SK-N-MC (cell line): ENCODE data around the gene PAN3.

Source experiments
- DNase-seq: peaks from one replicate; pipeline ENCODE4 v3.0.0-alpha.2; 2011; ENCODE audit warnings: low read depth, low spot score
- H3K27ac ChIP-seq: fragments of 200-600 bp; sonication (generic); 2 replicates; pipeline ENCODE4 v1.5.1; 2016; ENCODE audit warnings: mixed run types
- H3K36me3 ChIP-seq: fragments of 200-600 bp; sonication (generic); 2 replicates; pipeline ENCODE4 v1.6.1; 2017; ENCODE audit warnings: antibody characterized with exemption, low read length, mixed read lengths; ENCODE audit not compliant: insufficient read depth
- H3K4me3 ChIP-seq: fragments of 200-600 bp; sonication (generic); 2 replicates; pipeline ENCODE4 v1.5.1; 2016
- H3K9ac ChIP-seq: fragments of 200-600 bp; sonication (generic); 2 replicates; pipeline ENCODE4 v1.8.0; 2017; ENCODE audit warnings: mixed run types, mixed read lengths; ENCODE audit not compliant: insufficient read length
- H3K9me3 ChIP-seq: fragments of 200-600 bp; sonication (generic); 2 replicates; pipeline ENCODE4 v1.6.1; 2017; ENCODE audit warnings: low read depth, mild to moderate bottlenecking, antibody characterized with exemption, low read length, moderate library complexity, mixed read lengths
- EZH2 ChIP-seq: fragments of 200-600 bp; sonication (generic); IDR thresholded peaks from one replicate; pipeline ENCODE4 v1.6.1; 2017; ENCODE audit warnings: antibody characterized with exemption
- FOXP2 ChIP-seq: optimal IDR thresholded peaks from 2 replicates; pipeline ENCODE3; 2011; ENCODE audit warnings: mild to moderate bottlenecking, moderate library complexity; ENCODE audit not compliant: insufficient read depth; ENCODE audit errors: extremely low read length, control extremely low read depth
- POLR2AphosphoS5 ChIP-seq: IDR thresholded peaks from 2 replicates; pipeline ENCODE4 v1.6.1; 2012; ENCODE audit warnings: mild to moderate bottlenecking, low read depth, low read length, borderline replicate concordance

Gene PAN3

DNA sequence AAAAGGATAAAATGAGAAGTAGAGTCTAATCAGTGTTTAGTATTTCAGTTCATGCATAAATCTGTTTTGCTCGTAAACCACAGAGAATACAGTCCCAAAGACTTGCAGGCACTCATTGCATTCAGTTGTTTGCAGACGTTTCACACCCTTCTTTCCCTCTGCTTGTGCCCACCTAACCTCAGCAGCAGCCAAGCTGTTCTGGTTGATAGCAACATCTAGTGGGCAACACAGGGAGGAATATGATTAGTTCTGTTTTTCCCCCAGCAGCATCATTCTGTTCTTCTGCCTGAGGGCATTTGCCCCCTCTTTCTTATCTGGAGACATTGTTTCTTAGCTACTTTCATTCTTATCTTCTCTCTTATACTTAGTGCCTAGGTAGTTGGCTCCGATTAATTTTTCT lies 135.6 kb downstream of the PAN3 start:
- DNase-seq = peak; percentile 3
- Histone ChIP-seq H3K9me3 (no peaks in the 10 kb centered on the region), H3K36me3 (peaks cover 28% of the 10 kb centered on the region), H3K9ac (no peak overlapping the region), H3K4me3 (no peak overlapping the region), H3K27ac (no peak overlapping the region)
- no peak for TF ChIP-seq FOXP2
- TF ChIP-seq POLR2AphosphoS5 = no peak
- no peak for TF ChIP-seq EZH2

DNA sequence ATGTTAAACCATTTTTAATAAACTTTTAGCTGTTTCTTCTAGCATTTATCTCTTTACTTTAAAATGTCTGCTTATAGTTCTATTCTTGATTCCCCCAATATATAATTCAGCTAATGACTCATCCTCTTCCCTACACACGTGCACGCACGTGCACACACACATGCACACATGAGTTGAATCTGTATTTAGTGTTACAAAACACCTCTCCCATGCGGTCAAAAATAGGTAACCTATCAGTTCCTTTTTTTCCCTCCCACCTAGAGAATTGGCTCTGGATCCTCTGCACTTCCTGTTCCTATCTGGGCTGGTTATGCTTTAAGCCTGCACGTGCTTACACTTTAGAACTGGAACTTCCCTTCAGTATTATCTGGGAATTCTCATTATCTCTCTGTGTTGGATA lies 144.1 kb downstream of the PAN3 start:
- Histone ChIP-seq H3K9ac (no peak overlapping the region), H3K4me3 (no peak overlapping the region), H3K9me3 (no peaks in the 10 kb centered on the region), H3K27ac (no peak overlapping the region), H3K36me3 (peaks cover 60% of the 10 kb centered on the region)
- no peak for DNase-seq
- TF ChIP-seq FOXP2 = no peak
- TF ChIP-seq EZH2 = no peak
- TF ChIP-seq POLR2AphosphoS5 = no peak

DNA sequence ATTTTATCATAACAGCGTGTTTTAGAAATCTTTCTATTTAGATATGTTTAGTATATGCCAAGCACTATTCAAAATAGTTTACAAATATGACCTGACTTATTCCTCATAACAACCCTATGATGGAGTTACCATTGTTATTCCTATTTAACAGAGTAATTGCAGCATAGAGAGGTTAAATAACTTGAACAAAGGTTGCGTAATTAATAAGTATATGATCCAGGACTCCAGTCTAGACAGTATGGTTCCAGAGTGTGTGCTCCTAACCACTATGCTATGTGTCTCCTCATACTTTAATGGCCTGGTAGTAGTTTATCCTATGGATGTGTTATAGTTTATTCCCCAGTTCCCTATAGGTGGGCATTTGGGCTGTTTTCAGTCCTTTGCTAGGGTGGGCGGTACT lies 145.3 kb downstream of the PAN3 start:
- Histone ChIP-seq H3K4me3 (no peak overlapping the region), H3K9me3 (no peaks in the 10 kb centered on the region), H3K36me3 (peaks cover 64% of the 10 kb centered on the region), H3K9ac (no peak overlapping the region), H3K27ac (no peak overlapping the region)
- DNase-seq = no peak
- no peak for TF ChIP-seq EZH2
- TF ChIP-seq POLR2AphosphoS5 = no peak
- no peak for TF ChIP-seq FOXP2

DNA sequence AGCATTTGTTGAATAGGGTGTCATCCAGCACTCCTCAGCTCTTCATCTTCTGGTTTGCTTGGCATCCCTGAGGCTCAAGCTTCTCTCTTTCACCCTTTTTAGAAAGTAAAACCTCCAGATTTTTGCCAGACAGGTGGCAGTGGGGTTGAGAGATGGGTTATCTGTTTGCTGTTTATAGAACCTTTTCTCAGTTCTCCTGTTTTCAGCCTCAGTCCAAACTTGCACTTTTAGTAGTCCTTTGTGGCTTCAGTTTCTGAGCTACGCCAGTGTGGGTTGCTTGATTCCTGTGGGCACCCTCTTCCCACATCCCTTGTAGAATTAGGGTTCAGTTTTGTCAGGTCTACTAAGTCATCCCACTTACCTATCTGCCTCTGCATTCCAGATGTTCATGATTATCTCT lies 147.9 kb downstream of the PAN3 start:
- TF ChIP-seq FOXP2 = no peak
- no peak for TF ChIP-seq POLR2AphosphoS5
- TF ChIP-seq EZH2 = no peak
- no peak for DNase-seq
- Histone ChIP-seq H3K36me3 (peaks cover 58% of the 10 kb centered on the region), H3K27ac (no peak overlapping the region), H3K9me3 (no peaks in the 10 kb centered on the region), H3K4me3 (no peak overlapping the region), H3K9ac (no peak overlapping the region)

DNA sequence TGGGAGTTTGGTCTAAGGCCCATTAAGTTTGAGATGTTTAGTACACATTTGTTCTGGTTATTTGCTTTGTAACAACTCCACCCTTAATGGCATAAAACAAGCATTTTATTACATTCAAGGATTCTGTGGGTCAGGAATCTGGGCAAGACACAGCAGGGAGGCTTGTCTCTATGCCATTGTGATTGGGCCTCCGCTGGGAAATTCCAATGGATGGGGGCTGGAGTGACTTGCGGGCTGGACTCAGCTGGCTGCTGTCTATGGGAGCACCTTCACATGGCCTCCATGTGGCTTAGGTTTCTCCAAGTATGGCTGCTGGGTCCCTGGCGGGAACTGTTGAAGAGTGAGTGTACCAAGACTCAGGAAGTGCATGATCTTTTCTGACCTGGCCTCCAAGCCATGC lies 159.0 kb downstream of the PAN3 start:
- no peak for TF ChIP-seq EZH2
- no peak for TF ChIP-seq POLR2AphosphoS5
- no peak for TF ChIP-seq FOXP2
- no peak overlapping the region for H3K9ac ChIP-seq
- DNase-seq = no peak
- no peak overlapping the region for H3K4me3 ChIP-seq
- no peaks in the 10 kb centered on the region for H3K9me3 ChIP-seq
- H3K36me3 ChIP-seq = peaks cover 21% of the 10 kb centered on the region
- H3K27ac ChIP-seq = no peak overlapping the region

GRCh38 chr13:28299916-28300315 lies 161.6 kb downstream of the PAN3 start:
- Histone ChIP-seq H3K9me3 (no peaks in the 10 kb centered on the region), H3K36me3 (0 out of 2 replicates have a peak, but pooled peaks cover 7% of the 10 kb centered on the region), H3K4me3 (no peak overlapping the region), H3K9ac (no peak overlapping the region), H3K27ac (no peak overlapping the region)
- TF ChIP-seq FOXP2 (no peak), EZH2 (no peak), POLR2AphosphoS5 (no peak)
- DNase-seq = no peak

DNA sequence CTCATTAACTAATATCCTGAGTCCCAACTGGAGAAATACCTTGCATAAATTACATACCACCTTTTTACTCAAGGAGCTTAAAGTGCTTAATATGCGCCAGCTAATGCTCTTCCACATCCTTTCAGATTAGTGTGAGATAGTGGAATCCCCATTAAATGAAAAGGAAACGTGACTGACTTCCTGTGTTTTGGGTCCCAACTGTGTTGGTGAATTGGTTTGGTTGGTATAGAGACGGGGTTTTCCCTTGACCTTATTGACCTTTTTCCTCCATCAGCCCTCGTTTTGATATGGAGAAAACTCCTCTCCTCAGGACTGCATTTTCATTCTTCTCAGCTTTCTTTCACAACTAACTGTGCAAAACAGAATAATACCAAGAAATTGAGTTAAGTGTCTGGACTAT lies 163.5 kb downstream of the PAN3 start:
- H3K27ac ChIP-seq = no peak overlapping the region
- no peak overlapping the region for H3K9ac ChIP-seq
- no peaks in the 10 kb centered on the region for H3K36me3 ChIP-seq
- H3K4me3 ChIP-seq = no peak overlapping the region
- TF ChIP-seq EZH2 (no peak), POLR2AphosphoS5 (no peak), FOXP2 (no peak)
- no peaks in the 10 kb centered on the region for H3K9me3 ChIP-seq
- DNase-seq = no peak

GRCh38 chr13:28306325-28306724 lies 168.0 kb downstream of the PAN3 start:
- no peak overlapping the region for H3K4me3 ChIP-seq
- DNase-seq = no peak
- no peak for TF ChIP-seq POLR2AphosphoS5
- no peak for TF ChIP-seq EZH2
- TF ChIP-seq FOXP2 = no peak
- no peaks in the 10 kb centered on the region for H3K36me3 ChIP-seq
- H3K9ac ChIP-seq = no peak overlapping the region
- no peak overlapping the region for H3K27ac ChIP-seq
- H3K9me3 ChIP-seq = no peaks in the 10 kb centered on the region

DNA sequence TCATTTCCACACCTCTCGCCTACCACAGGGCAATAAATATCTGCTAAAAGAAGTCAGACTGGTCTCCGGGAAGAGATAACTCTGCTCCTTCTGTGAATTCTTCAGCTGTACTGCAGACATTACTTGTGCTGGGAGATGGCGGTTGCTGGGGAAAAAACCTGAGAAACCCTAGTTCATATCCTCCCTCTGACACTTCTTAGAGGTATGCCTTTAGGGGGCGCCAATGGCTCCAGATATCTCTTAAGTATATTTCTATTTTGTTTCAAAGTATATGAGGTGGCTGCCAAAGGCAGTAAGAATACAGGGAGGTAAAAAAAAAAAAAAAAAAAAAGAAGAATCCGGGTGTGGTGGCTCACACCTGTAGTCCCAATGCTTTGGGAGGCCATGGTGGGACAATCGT lies 175.2 kb downstream of the PAN3 start:
- TF ChIP-seq POLR2AphosphoS5 (no peak), EZH2 (no peak), FOXP2 (no peak)
- no peaks in the 10 kb centered on the region for H3K36me3 ChIP-seq
- no peak overlapping the region for H3K27ac ChIP-seq
- no peak overlapping the region for H3K4me3 ChIP-seq
- no peak overlapping the region for H3K9ac ChIP-seq
- no peaks in the 10 kb centered on the region for H3K9me3 ChIP-seq
- DNase-seq = peak; percentile 42
